WERI-Rb-1 (cell line): ENCODE measurements around the gene TOX2.

Experiments
- DNase-seq: peaks from one replicate; pipeline ENCODE4 v3.0.0-alpha.2; 2020
- H3K27ac ChIP-seq: fragments of 250-450 bp; sonication (Bioruptor Pico); 2 replicates; pipeline ENCODE4 v1.5.1; 2020; ENCODE audit warnings: mild to moderate bottlenecking, moderate library complexity
- H3K27me3 ChIP-seq: fragments of 250-450 bp; sonication (Bioruptor Pico); 2 replicates; pipeline ENCODE4 v1.5.1; 2021; ENCODE audit warnings: mild to moderate bottlenecking, low read depth, moderate library complexity; ENCODE audit not compliant: insufficient read depth, severe bottlenecking
- H3K36me3 ChIP-seq: fragments of 250-450 bp; sonication (Bioruptor Pico); 2 replicates; pipeline ENCODE4 v1.5.1; 2020; ENCODE audit warnings: mild to moderate bottlenecking, moderate library complexity
- H3K4me3 ChIP-seq: 2 replicates; pipeline ENCODE4 v1.5.1; 2011; ENCODE audit warnings: low read depth, mild to moderate bottlenecking, control low read depth, low read length
- H3K9me3 ChIP-seq: fragments of 250-450 bp; sonication (Bioruptor Pico); 2 replicates; pipeline ENCODE4 v1.5.1; 2021; ENCODE audit warnings: mild to moderate bottlenecking, moderate library complexity; ENCODE audit not compliant: severe bottlenecking
- TF ChIP-seq, protein P1 (sequence below): IDR thresholded peaks from 2 replicates; pipeline ENCODE4 v1.5.1; 2011; ENCODE audit warnings: low read depth, mild to moderate bottlenecking, control low read depth, inconsistent platforms, low read length

The TOX2 gene

DNA sequence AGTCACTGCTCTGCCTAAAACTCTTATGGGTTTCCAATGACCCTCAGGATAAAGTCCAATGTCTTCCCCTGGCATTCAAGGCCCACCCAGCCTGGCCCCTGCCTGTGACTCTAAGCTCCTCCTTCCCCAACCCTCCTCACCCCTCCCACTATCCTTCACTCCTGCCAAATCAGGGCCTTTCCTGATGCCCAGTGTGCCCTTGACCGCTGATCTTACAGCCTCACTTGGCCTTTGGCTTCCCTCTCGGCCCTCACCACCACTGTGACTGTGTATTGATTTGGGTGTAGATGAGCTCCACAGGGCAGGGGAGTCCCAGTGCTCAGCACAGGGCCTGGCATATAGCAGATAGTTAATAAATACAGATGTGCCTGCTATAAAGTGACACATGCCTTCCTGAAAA lies 115.7 kb downstream of the TOX2 start:
- TF ChIP-seq, protein P1, sequence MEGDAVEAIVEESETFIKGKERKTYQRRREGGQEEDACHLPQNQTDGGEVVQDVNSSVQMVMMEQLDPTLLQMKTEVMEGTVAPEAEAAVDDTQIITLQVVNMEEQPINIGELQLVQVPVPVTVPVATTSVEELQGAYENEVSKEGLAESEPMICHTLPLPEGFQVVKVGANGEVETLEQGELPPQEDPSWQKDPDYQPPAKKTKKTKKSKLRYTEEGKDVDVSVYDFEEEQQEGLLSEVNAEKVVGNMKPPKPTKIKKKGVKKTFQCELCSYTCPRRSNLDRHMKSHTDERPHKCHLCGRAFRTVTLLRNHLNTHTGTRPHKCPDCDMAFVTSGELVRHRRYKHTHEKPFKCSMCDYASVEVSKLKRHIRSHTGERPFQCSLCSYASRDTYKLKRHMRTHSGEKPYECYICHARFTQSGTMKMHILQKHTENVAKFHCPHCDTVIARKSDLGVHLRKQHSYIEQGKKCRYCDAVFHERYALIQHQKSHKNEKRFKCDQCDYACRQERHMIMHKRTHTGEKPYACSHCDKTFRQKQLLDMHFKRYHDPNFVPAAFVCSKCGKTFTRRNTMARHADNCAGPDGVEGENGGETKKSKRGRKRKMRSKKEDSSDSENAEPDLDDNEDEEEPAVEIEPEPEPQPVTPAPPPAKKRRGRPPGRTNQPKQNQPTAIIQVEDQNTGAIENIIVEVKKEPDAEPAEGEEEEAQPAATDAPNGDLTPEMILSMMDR = no peak
- peaks cover 88% of the 10 kb centered on the region for H3K27me3 ChIP-seq
- H3K4me3 ChIP-seq = no peak overlapping the region
- no peaks in the 10 kb centered on the region for H3K9me3 ChIP-seq
- no peak for DNase-seq
- H3K36me3 ChIP-seq = no peaks in the 10 kb centered on the region
- no peak overlapping the region for H3K27ac ChIP-seq

DNA sequence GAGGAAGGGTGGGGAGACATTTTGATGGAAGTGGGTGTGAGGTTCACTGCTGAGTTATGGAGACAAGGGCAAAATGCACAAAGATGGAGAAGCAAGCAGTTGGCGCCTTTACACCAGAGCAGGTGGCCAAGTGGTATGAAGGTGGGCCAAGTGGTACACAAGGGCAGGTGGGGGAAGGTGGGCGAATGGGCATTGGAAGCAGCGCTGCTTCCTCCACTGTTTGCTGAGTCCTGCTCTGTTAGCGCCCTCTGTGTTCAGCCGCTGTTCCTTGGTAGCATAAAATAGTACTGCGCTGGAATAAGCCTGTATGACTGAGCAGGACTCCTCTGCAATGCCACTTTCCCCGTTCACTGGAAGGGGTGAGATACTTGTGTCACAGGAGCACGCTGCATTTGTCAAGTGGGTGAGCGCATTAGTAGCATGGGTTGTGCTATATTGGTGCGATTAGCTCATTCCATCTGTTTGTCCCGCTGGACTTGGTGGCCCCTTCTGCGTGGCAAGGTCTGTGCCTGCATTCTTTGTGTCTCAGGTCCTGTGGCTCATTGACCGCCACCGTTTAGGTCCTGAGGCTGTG lies 116.4 kb downstream of the TOX2 start:
- H3K36me3 ChIP-seq = no peaks in the 10 kb centered on the region
- H3K4me3 ChIP-seq = no peak overlapping the region
- DNase-seq = no peak
- H3K27me3 ChIP-seq = peaks cover 89% of the 10 kb centered on the region
- no peaks in the 10 kb centered on the region for H3K9me3 ChIP-seq
- H3K27ac ChIP-seq = no peak overlapping the region
- TF ChIP-seq, protein P1 = no peak

DNA sequence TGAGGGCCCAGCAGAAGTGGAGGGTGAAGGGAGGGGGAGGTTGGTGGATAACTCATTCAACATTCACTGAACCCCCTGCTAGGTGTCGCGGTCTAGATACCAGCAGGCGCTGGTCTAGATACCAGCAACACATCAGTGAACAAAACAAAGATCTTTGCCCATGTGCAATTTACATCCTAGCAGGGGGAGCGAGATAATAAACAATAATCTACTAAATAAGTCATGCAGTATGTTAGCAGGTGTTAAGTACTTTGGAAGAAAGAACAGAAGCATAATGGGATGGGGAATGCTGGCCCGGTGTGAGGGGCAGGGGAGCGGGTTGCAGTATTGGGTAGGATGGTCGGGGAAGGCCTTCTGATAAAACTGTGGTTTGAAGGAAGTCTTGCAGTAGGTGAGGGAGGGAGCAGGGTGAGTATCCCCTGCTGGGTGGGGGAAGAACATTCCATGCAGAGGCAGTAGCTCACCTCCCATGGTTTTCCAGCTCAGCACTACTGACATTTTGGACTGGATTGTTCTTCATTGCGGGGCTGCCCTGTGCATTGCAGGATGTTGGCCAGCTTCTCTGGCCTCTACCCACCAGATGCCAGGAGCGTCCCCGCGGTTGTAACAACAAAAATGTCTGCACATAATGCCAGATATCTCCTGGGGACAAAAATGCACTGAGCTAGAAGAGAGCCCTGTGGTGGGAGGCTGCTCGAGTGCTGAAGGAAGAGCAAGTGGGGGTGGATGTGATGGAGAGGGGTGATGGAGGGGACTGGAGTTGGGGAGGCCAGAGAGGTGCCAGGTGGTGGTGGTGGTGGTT lies 117.3 kb downstream of the TOX2 start:
- Histone ChIP-seq H3K27ac (no peak overlapping the region), H3K9me3 (no peaks in the 10 kb centered on the region), H3K4me3 (no peak overlapping the region), H3K27me3 (peaks cover 90% of the 10 kb centered on the region), H3K36me3 (no peaks in the 10 kb centered on the region)
- TF ChIP-seq, protein P1 = no peak
- no peak for DNase-seq

DNA sequence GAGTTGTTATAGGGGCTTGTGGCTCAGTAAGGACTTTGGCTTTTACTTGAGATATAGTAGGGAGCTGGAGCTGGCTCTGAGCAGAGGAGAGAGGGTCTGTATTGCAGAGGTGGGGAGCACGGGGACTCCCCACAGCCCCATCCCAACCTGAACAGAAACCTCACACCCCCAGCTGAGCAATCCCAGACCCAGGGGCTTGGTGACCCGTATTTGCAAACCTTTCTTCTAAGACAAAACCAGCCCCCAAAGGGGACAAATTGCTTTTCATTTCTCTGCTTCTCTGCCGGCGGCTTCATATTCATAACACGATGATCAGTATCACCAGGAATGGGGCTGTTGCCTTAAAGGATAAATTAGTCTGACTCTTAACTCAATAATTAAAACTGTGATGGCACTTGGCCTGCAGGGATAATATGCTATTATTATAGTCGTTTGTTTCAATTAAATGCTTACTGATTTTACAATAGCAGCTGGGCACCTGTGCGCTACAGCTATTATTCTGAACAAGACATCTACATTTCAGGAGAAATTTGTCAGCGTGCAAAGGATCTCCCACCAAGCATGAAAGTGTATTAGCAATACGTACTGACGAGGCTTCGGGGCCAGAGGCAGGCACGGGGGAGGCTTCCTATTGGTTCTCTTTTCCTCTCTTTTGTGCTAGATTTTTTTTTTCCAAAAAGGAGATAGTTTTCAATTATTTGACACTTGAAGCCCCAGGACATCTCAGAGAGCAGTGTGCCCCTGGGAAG lies 118.1 kb downstream of the TOX2 start:
- no peak for DNase-seq
- no peak overlapping the region for H3K27ac ChIP-seq
- H3K9me3 ChIP-seq = no peaks in the 10 kb centered on the region
- H3K4me3 ChIP-seq = no peak overlapping the region
- H3K27me3 ChIP-seq = peaks cover 90% of the 10 kb centered on the region
- no peaks in the 10 kb centered on the region for H3K36me3 ChIP-seq
- TF ChIP-seq, protein P1 = no peak

DNA sequence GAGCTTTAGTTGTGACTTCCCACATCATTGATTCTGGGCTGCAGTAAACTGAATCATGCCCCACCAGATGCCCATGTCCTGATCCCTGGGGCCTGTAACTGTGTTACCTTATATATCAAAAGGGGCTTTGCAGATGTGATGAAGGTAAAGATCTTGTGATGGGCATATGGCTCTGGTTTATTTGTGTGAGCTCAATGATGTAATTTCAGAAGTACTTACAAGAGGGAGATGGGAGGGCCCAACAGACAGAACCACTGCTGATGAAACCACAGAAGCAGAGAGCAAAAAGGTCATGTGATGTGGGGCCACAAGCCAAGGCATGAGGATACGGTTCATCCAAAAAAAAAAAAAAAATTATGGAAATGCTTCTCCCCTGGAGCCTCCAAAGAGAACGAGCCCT lies 118.7 kb downstream of the TOX2 start:
- H3K27ac ChIP-seq = no peak overlapping the region

More for the DNA sequence above, 118.7 kb downstream of the TOX2 start:
- Histone ChIP-seq H3K36me3 (no peaks in the 10 kb centered on the region), H3K27me3 (peaks cover 90% of the 10 kb centered on the region), H3K4me3 (no peak overlapping the region), H3K9me3 (no peaks in the 10 kb centered on the region)
- no peak for DNase-seq
- TF ChIP-seq, protein P1 = no peak
